H1 (cell line): ENCODE data around the gene NT5DC1. TPM values are rescaled to one million over a fixed set of nuclear protein-coding genes. Genes with fewer than 3 reads are reported as not detected.

Experiments
- CTCF ChIA-PET: fragments of 300-600 bp; sonication (Branson Sonifier 250); formaldehyde crosslinking; loops from one replicate; lab custom pipeline; 2021; ENCODE audit not compliant: partially characterized antibody; lab: Charles Lee
- POLR2A ChIA-PET: fragments of 300-600 bp; sonication (Branson Sonifier 250); formaldehyde crosslinking; loops from one replicate; lab custom pipeline; 2021; ENCODE audit warnings: inconsistent platforms; ENCODE audit not compliant: partially characterized antibody; lab: Charles Lee
- DNase-seq, 2 experiments: peaks; one replicate each; pipeline versions ENCODE4 v3.0.0 to v3.0.0-alpha.2; 2010 to 2022; ENCODE audit warnings: low spot score in 2 of 2, low read depth in 1 of 2, mixed read lengths in 1 of 2
- FAIRE-seq: peaks from 2 replicates; lab custom pipeline; 2011; peaks lifted over from hg19 to GRCh38; lab: Jason Lieb, UNC
- H2AFZ ChIP-seq: 2 replicates; pipeline ENCODE4 v1.8.1; 2012; ENCODE audit warnings: low read length, inconsistent platforms
- H2AK5ac ChIP-seq: 2 replicates; pipeline ENCODE4 v1.6.1; 2013; ENCODE audit warnings: low read depth, low read length
- H2BK120ac ChIP-seq: replicated peaks from 2 replicates; pipeline ENCODE3; 2013; ENCODE audit warnings: low read depth, low read length, inconsistent platforms
- H2BK12ac ChIP-seq: 2 replicates; pipeline ENCODE4 v1.6.1; 2013; ENCODE audit warnings: low read depth, low read length
- H2BK15ac ChIP-seq: 2 replicates; pipeline ENCODE4 v1.6.1; 2013; ENCODE audit warnings: low read length
- H2BK20ac ChIP-seq: 2 replicates; pipeline ENCODE4 v1.6.1; 2013; ENCODE audit warnings: low read length
- H2BK5ac ChIP-seq: 2 replicates; pipeline ENCODE4 v1.6.1; 2013; ENCODE audit warnings: low read depth, low read length
- H3K14ac ChIP-seq: 2 replicates; pipeline ENCODE4 v1.6.1; 2013; ENCODE audit warnings: inconsistent platforms; ENCODE audit not compliant: insufficient read length
- H3K18ac ChIP-seq: 2 replicates; pipeline ENCODE4 v1.6.1; 2013; ENCODE audit warnings: low read length; ENCODE audit errors: extremely low read depth
- H3K23ac ChIP-seq: 2 replicates; pipeline ENCODE4 v1.6.1; 2013; ENCODE audit warnings: inconsistent platforms; ENCODE audit not compliant: insufficient read length
- H3K23me2 ChIP-seq: 2 replicates; pipeline ENCODE4 v1.6.1; 2013; ENCODE audit warnings: low read depth, low read length
- H3K27ac ChIP-seq: 2 replicates; pipeline ENCODE4 v1.6.1; 2011; ENCODE audit warnings: low read depth, low read length, inconsistent platforms
- H3K27me3 ChIP-seq, 4 experiments: replicated peaks in 1 of 4; 1 replicate in 1 of 4; 2 replicates in 3 of 4; pipeline versions ENCODE4 v1.6.1 to v1.8.1; 2011 to 2013; ENCODE audit warnings: low read length in 3 of 4, mild to moderate bottlenecking in 3 of 4, inconsistent platforms in 2 of 4, mixed read lengths in 2 of 4, moderate library complexity in 1 of 4; ENCODE audit not compliant: control insufficient read depth in 3 of 4, insufficient read depth in 3 of 4; ENCODE audit errors: extremely low read depth in 1 of 4
- H3K36me3 ChIP-seq, 4 experiments: 2 replicates each; pipeline versions ENCODE4 v1.6.1 to v1.8.1; 2011 to 2013; ENCODE audit warnings: mild to moderate bottlenecking in 4 of 4, low read length in 3 of 4, moderate library complexity in 2 of 4, control low read depth in 1 of 4, inconsistent platforms in 1 of 4; ENCODE audit not compliant: insufficient read depth in 4 of 4, control insufficient read depth in 2 of 4
- H3K4ac ChIP-seq: replicated peaks from 2 replicates; pipeline ENCODE3; 2013; ENCODE audit warnings: low read length, low read depth, mixed read lengths, inconsistent platforms; ENCODE audit not compliant: insufficient read length
- H3K4me1 ChIP-seq, 4 experiments: replicated peaks in 1 of 4; 1 replicate in 1 of 4; 2 replicates in 3 of 4; pipeline versions ENCODE4 v1.6.1 to v1.8.1; 2011 to 2013; ENCODE audit warnings: low read length in 3 of 4, inconsistent platforms in 2 of 4, mixed read lengths in 1 of 4; ENCODE audit not compliant: insufficient read depth in 4 of 4, control insufficient read depth in 3 of 4
- H3K4me2 ChIP-seq, 2 experiments: 2 replicates each; pipeline versions ENCODE4 v1.6.1 to v1.8.1; 2011 to 2013; ENCODE audit warnings: low read depth in 2 of 2, low read length in 2 of 2, control low read depth in 1 of 2, inconsistent platforms in 1 of 2, mild to moderate bottlenecking in 1 of 2; ENCODE audit not compliant: insufficient read depth in 1 of 2
- H3K4me3 ChIP-seq, 4 experiments: fragments of 200-600, 300-600 bp in 1 of 4; sonication (generic), shearing (Covaris generic), sonication (Bioruptor Twin) in 1 of 4; 2 replicates each; pipeline versions ENCODE4 v1.5.1 to v1.8.1; 2011 to 2016; ENCODE audit warnings: low read length in 4 of 4, low read depth in 3 of 4, control low read depth in 2 of 4, inconsistent platforms in 2 of 4, mild to moderate bottlenecking in 2 of 4, mixed read lengths in 1 of 4, moderate library complexity in 1 of 4; ENCODE audit not compliant: insufficient read depth in 2 of 4; ENCODE audit errors: extremely low read depth in 1 of 4
- H3K56ac ChIP-seq: replicated peaks from 2 replicates; pipeline ENCODE3; 2013; ENCODE audit warnings: low read depth, mild to moderate bottlenecking, mixed read lengths, low read length, inconsistent platforms; ENCODE audit not compliant: insufficient read length
- H3K79me1 ChIP-seq: 2 replicates; pipeline ENCODE4 v1.6.1; 2013; ENCODE audit warnings: low read depth, low read length, control low read depth
- H3K79me2 ChIP-seq, 2 experiments: 2 replicates each; pipeline versions ENCODE4 v1.6.1 to v1.8.1; 2012 to 2013; ENCODE audit warnings: low read length in 2 of 2, mild to moderate bottlenecking in 2 of 2, inconsistent platforms in 1 of 2; ENCODE audit not compliant: insufficient read depth in 2 of 2, control insufficient read depth in 1 of 2
- H3K9ac ChIP-seq, 4 experiments: replicated peaks in 1 of 4; 1 replicate in 1 of 4; 2 replicates in 3 of 4; pipeline versions ENCODE4 v1.6.1 to v1.8.1; 2011 to 2013; ENCODE audit warnings: low read depth in 3 of 4, low read length in 3 of 4, control low read depth in 2 of 4, mild to moderate bottlenecking in 2 of 4, moderate library complexity in 2 of 4, inconsistent platforms in 1 of 4; ENCODE audit errors: extremely low read depth in 1 of 4
- H3K9me3 ChIP-seq, 2 experiments: 2 replicates each; pipeline versions ENCODE4 v1.6.1 to v1.8.1; 2012 to 2013; ENCODE audit warnings: mild to moderate bottlenecking in 2 of 2, moderate library complexity in 2 of 2, control low read depth in 1 of 2, inconsistent platforms in 1 of 2, low read depth in 1 of 2, low read length in 1 of 2, mixed read lengths in 1 of 2; ENCODE audit not compliant: insufficient read depth in 2 of 2
- H4K20me1 ChIP-seq, 2 experiments: replicated peaks in 1 of 2; 2 replicates each; pipeline versions ENCODE3 to v1.8.1; 2011 to 2013; ENCODE audit warnings: inconsistent platforms in 2 of 2, low read length in 2 of 2, mild to moderate bottlenecking in 1 of 2; ENCODE audit not compliant: insufficient read depth in 2 of 2, control insufficient read depth in 1 of 2
- H4K5ac ChIP-seq: 2 replicates; pipeline ENCODE4 v1.6.1; 2013; ENCODE audit warnings: low read length, low read depth, mixed read lengths, inconsistent platforms; ENCODE audit not compliant: insufficient read length
- H4K8ac ChIP-seq: 2 replicates; pipeline ENCODE4 v1.8.0; 2013; ENCODE audit warnings: mild to moderate bottlenecking, moderate library complexity, low read length, inconsistent platforms; ENCODE audit not compliant: insufficient read depth; ENCODE audit errors: extremely low read depth
- H4K91ac ChIP-seq: replicated peaks from 2 replicates; pipeline ENCODE3; 2013; ENCODE audit warnings: low read length, mixed read lengths, inconsistent platforms; ENCODE audit not compliant: insufficient read length
- HDAC2 ChIP-seq, 2 experiments: fragments of 300-600 bp in 1 of 2; sonication (generic) in 1 of 2; IDR thresholded peaks; 2 replicates each; pipeline ENCODE4 v1.6.1; 2011 to 2012; ENCODE audit warnings: low read depth in 2 of 2, low read length in 2 of 2, mild to moderate bottlenecking in 2 of 2, moderate library complexity in 2 of 2, borderline replicate concordance in 1 of 2, inconsistent platforms in 1 of 2
- NANOG ChIP-seq: IDR thresholded peaks from 2 replicates; pipeline ENCODE4 v1.6.1; 2011; ENCODE audit warnings: low read length, low read depth, mild to moderate bottlenecking, inconsistent platforms; ENCODE audit not compliant: insufficient read depth, poor library complexity, severe bottlenecking
- SP4 ChIP-seq: IDR thresholded peaks from 2 replicates; pipeline ENCODE4 v1.6.1; 2012; ENCODE audit warnings: low read length, inconsistent platforms
- WGBS, 2 experiments: shearing (Covaris generic) in 1 of 2; methylation state at CpG; one replicate each; pipeline versions ENCODE4 v1.1.6 to v1.1.7; 2013 to 2015; ENCODE audit warnings: low lambda C conversion rate in 2 of 2, mixed read lengths in 2 of 2, inconsistent platforms in 1 of 2, low coverage in 1 of 2, missing lambda C conversion rate in 1 of 2; ENCODE audit not compliant: insufficient replicate concordance in 2 of 2, insufficient coverage in 1 of 2, insufficient read length in 1 of 2; ENCODE audit errors: extremely low coverage in 1 of 2, missing lambda C conversion rate in 1 of 2; 5-methylcytosine and 5-hydroxymethylcytosine counted together
- polyA plus RNA-seq, 7 experiments: library from polyadenylated mRNA; depleted of rRNA in 3 of 7; stranded (reverse) in 5 of 7; unstranded in 2 of 7; fragments of >200 nt in 5 of 7; fragments of 200-250 nt in 2 of 7; gene quantifications; 1 replicate in 5 of 7; 2 replicates in 1 of 7; 4 replicates in 1 of 7; pipeline versions ENCODE4 v1.2.1 to v1.2.3, GENCODE V29; 2011 to 2013; ENCODE audit warnings: missing spikeins in 2 of 7, mixed read lengths in 2 of 7
- total RNA-seq: library from RNA; stranded (reverse); fragmentation: NEBNext Ultra II Directional; extraction: Animal tissue kit (Norgen Biotek cat#: 25700); gene quantifications from 2 replicates; pipeline ENCODE4 v1.2.1, GENCODE V29; 2021

The NT5DC1 gene
- total and polyA plus RNA-seq, 2 of the 8 experiments (the other 6 are each of a cell fraction or from before 2014, with no cell fraction given) = 25.3 to 72.7 TPM

- Histone ChIP-seq H4K8ac (no peak overlapping the region), H3K9me3 (no peaks in the 10 kb centered on the region; a peak in 1 of 4 replicates), H3K9ac (no peak overlapping the region), H3K27me3 (no peaks in the 10 kb centered on the region), H2BK12ac (no peak overlapping the region), H3K27ac (no peak overlapping the region), H2BK20ac (no peak overlapping the region), H4K5ac (no peak overlapping the region), H2BK5ac (no peak overlapping the region), H3K18ac (no peak overlapping the region), H3K79me1 (no peaks in the 10 kb centered on the region), H3K23me2 (no peaks in the 10 kb centered on the region), H3K14ac (no peak overlapping the region), H4K20me1 (no peaks in the 10 kb centered on the region), H3K4ac (no peak overlapping the region), H3K79me2 (peaks cover 0 to 11% of the 10 kb centered on the region in 2 experiments; a peak in 2 of 4 replicates), H3K56ac (no peak overlapping the region), H3K23ac (no peak overlapping the region), H3K36me3 (no peaks in the 10 kb centered on the region), H3K4me1 (no peaks in the 10 kb centered on the region), H2BK120ac (no peak overlapping the region), H2BK15ac (no peak overlapping the region), H4K91ac (no peak overlapping the region)
- CTCF ChIA-PET = interaction anchor here (0.7 kb wide), 1 partner anchor 13 kb away, joined by 3 read pairs; no protein-coding TSS in a partner anchor
- POLR2A ChIA-PET = no interaction called here
- no peak for FAIRE-seq
- no peak for TF ChIP-seq SP4
- no peak for TF ChIP-seq NANOG
- no peak for TF ChIP-seq HDAC2 (IDR thresholded peaks at IDR 0.05; ENCODE audit: borderline replicate concordance in 1 of 2, low read depth in 2 of 2, low read length in 2 of 2)
- TF ChIP-seq, all 59 proteins: peak for 0
- WGBS, 2 experiments = 100% methylated on average over 1 of the region's 1 CpG; no CpG with 5 or more reads in 1 of the 2 experiments
- Histone ChIP-seq H3K4me2 (no peak overlapping the region), H2AK5ac (no peak overlapping the region), H2AFZ (no peak overlapping the region), H3K4me3 (no peak overlapping the region)
- DNase-seq = no peak
Observed at GRCh38 chr6:116168148-116168547, 67.5 kb downstream of the NT5DC1 start.
